Fibroblast of the aortic adventitia (primary cell): ENCODE results near the gene SLC22A15. TPM values are rescaled to one million over a fixed set of nuclear protein-coding genes. Genes with fewer than 3 reads are reported as not detected.
"Not testable (repeated sequence)": the region's sequence is repeated elsewhere in the genome, so short reads cannot be mapped to it uniquely, and the experiment has no call there.

Source experiments
- DNase-seq: peaks from one replicate; pipeline ENCODE4 v3.0.0-alpha.2; 2010; ENCODE audit warnings: low read depth
- H3K4me3 ChIP-seq: 2 replicates; pipeline ENCODE4 v1.5.1; 2011; ENCODE audit warnings: low read depth, mild to moderate bottlenecking, control low read depth, low read length, moderate library complexity
- total RNA-seq: library from RNA; depleted of rRNA; stranded (reverse); fragments of >200 nt; gene quantifications from 2 replicates; pipeline ENCODE4 v1.2.3, GENCODE V29; 2012; ENCODE audit warnings: low replicate concordance
- TF ChIP-seq, protein P1 (sequence below): IDR thresholded peaks from 2 replicates; pipeline ENCODE4 v1.5.1; 2011; ENCODE audit warnings: mild to moderate bottlenecking, low read length, control low read depth, inconsistent platforms; ENCODE audit not compliant: insufficient read depth

Gene SLC22A15
- total RNA-seq, 1 donor, result 4.2 TPM

DNA sequence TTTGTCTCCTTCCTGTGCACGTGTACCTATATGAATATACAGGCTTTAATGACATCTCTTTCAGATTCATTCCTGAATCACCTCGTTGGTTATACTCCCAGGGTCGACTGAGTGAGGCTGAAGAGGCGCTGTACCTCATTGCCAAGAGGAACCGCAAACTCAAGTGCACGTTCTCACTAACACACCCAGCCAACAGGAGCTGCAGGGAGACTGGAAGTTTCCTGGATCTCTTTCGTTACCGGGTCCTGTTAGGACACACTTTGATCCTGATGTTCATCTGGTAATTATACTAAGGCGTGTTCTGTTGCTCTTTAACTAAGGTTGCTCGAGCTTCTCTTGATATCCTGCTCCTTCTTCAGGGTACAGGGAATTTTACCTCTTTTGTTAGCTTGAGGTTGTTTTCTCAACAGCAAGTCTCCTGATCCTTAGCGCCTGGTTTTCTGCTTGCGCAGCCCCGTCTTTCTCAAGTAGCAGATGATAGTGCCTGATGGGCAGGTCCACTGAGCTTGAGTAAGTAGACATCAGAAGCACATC, 55.1 kb downstream of the SLC22A15 start:
- no peak for DNase-seq
- TF ChIP-seq, protein P1, sequence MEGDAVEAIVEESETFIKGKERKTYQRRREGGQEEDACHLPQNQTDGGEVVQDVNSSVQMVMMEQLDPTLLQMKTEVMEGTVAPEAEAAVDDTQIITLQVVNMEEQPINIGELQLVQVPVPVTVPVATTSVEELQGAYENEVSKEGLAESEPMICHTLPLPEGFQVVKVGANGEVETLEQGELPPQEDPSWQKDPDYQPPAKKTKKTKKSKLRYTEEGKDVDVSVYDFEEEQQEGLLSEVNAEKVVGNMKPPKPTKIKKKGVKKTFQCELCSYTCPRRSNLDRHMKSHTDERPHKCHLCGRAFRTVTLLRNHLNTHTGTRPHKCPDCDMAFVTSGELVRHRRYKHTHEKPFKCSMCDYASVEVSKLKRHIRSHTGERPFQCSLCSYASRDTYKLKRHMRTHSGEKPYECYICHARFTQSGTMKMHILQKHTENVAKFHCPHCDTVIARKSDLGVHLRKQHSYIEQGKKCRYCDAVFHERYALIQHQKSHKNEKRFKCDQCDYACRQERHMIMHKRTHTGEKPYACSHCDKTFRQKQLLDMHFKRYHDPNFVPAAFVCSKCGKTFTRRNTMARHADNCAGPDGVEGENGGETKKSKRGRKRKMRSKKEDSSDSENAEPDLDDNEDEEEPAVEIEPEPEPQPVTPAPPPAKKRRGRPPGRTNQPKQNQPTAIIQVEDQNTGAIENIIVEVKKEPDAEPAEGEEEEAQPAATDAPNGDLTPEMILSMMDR, result no peak
- no peak overlapping the region for H3K4me3 ChIP-seq

DNA sequence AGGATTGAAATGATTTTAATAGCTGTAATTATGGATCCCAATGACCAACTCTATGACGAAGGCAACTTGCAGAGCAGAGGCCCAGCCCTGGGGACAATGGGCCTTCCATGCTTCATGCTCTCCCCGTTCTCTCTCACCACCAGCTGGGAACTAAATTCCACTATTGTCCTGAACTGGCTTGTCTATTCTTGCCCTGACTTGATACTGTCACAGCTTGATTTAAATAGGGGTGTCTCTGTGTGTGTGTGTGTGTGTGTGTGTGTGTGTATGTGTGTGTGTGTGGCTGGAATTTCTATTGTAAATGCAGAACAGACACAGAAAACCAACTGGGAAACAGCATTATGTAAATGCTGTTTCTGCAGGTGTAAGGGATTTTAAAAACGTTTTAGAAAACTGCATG, 57.0 kb downstream of the SLC22A15 start:
- TF ChIP-seq, protein P1, result no peak
- no peak for DNase-seq
- no peak overlapping the region for H3K4me3 ChIP-seq

GRCh38 chr1:116036255-116036654, 59.9 kb downstream of the SLC22A15 start:
- no peak overlapping the region for H3K4me3 ChIP-seq
- TF ChIP-seq, protein P1, result no peak

DNA sequence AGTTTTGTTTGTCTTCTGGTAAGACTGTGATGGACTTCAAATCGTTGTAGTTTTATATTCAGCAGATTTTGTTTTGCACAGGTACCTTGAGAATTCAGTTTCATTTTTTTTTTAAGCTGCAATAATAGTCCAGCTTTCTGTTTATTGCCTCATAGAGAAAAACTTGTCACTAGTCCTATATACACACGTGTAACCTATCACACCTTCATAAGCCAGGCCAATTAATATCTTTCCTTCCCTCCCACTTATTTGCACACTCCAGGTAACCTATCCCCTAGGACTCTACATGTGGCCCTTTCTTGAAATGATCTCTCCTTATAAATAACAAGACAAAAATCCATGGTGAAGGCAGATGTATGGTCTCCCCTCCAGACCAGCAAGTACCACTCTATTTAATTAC, 62.4 kb downstream of the SLC22A15 start:
- TF ChIP-seq, protein P1, result no peak
- DNase-seq, result no peak
- no peak overlapping the region for H3K4me3 ChIP-seq

More at GRCh38 chr1:116036255-116036654, 59.9 kb downstream of the SLC22A15 start:
- DNase-seq, result no peak

DNA sequence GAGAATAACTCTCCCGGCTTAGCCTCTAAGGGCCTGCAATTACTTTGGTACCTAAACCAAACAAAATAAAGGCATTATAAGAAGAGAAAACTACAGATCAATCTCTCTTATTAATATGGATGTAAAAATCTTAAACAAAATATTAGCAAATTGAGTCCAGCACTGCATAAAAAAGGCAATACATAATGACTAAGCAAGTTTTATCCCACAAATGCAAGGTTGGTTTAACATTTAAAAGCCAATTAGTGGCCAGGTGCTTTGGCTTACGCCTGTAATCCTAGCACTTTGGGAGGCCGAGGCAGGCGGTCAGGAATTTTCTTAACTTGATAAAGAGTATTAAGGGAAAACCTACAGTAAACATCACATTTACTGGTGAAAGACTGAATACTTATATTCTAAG, 67.8 kb downstream of the SLC22A15 start:
- TF ChIP-seq, protein P1, result no peak
- no peak overlapping the region for H3K4me3 ChIP-seq
- no peak for DNase-seq

DNA sequence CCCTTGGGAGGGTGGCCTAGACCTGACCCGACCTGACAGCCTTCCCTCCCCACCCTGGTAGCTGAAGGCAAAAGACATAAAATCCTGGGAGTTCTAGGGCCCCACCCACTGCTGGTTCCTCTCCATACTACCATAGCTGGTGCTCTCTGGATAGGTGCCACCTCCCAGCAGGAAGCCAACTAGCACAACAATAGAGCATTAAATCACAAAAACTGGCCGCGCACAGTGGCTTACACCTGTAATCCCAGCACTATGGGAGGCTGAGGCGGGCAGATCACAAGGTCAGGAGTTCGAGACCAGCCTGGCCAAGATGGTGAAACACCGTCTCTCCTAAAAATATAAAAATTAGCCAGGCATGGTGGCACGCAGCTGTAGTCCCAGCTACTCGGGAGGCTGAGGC, 70.6 kb downstream of the SLC22A15 start:
- H3K4me3 ChIP-seq, DNase-seq: not testable (repeated sequence)

GRCh38 chr1:116051896-116052295, 75.6 kb downstream of the SLC22A15 start:
- not testable (repeated sequence) for H3K4me3 ChIP-seq, DNase-seq

GRCh38 chr1:116062201-116062600, 85.9 kb downstream of the SLC22A15 start:
- no peak for DNase-seq
- H3K4me3 ChIP-seq, result no peak overlapping the region
- TF ChIP-seq, protein P1, result no peak
